ENCODE data around the gene GPD1L.
A peak's percentile ranks its signal among the peaks of the same experiment; 100 is the strongest.
"Not testable (repeated sequence)": the region's sequence is repeated elsewhere in the genome, so short reads cannot be mapped to it uniquely, and the experiment has no call there.

Gene GPD1L

DNA sequence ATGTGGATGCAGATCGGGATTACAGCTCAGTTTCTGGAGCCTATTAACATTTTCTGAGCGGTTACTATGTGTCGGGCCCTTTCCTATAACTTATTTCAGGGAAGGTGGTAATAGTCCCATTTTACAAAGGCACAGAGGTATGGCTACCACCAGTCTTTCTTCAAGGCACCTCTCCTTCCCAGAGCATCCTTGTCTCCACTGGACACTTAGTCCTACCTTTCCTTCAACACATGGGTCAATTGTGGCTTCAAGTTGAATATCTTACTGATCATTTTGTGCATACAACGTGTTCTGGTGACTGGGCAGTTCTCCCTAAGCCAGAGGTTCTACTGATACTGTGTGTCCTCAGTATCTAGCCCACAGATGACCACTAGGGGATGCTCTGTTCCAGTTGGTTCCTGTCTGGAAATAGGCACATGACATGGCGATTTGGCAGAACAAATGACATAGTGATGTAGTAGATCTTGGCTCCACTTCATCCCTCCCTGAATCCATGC is 71.3 kb downstream of the GPD1L start:
- DNase-seq (ENCODE audit: extremely low read depth in 1 of 2, low read depth in 1 of 2), result peak in 1 of 2 donors; percentile 41

DNA sequence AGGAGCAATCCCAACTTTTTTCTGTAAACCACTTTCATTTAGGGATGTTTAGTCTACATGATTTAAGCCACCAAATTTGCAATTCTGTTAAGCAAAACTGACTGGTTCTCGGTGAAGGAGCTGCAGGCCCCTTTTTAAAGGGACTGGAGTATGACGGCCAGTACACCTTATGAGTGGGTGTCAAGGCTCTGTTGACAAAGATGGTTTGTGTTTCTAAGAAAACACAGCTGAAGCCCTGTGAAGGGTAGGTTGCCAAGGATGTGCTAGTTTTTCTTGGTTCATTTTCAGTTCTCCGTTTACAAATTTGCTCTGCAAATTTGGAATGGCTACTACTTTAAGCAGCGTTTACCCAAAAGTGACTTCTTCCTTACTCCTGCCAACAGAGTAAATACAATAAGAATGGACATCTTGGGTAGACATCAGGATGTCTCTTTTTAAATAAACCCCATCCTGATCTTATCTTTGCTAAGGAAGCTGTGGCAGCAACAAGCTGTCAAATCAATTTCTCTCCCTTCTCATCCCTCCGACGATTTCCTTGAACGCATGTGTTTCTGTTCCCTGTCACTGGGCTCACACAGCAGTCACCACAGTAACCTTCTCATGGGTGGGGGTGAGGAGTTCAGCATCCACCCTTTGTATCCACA is 73.8 kb downstream of the GPD1L start:
- no peak for DNase-seq (ENCODE audit: extremely low read depth in 1 of 2, low read depth in 1 of 2)

DNA sequence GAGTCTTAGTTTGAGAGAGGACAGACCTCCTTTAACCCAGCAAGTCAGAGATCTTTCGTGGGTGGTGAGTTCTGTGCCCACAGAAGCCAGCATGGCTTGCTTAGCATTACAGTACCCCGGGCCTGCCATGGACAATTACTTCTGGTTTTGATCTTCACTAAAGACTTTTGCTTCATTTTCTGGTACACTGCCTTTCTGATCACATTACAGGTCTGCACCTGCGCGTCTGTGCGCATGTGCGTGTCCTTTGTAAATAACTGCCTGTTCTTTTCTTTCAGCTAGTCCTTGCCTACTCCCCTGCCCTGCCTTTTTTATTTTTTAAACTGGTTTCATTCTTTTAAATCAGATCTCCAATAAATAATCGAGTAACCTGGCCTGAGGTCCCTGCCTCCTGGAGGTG is 74.9 kb downstream of the GPD1L start:
- no peak for DNase-seq (ENCODE audit: extremely low read depth in 1 of 2, low read depth in 1 of 2)

DNA sequence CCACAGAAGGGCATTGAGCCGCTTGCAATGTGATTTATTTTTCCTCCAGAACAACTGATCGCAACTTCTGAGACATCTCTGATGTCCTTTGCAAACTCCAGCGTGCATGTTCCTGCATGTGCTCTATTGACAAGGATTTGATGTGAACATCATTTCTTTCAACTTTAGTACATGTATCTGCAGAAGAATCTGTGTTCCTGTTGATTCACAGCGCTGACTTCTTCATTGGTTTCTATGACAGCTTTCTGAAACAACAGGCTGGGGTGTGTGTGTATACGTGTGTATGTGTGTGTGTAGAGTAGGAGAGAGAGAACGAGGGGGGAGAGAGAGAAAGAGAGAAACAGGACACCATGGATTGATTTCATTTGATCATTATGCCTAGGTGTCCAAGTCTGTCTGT is 75.4 kb downstream of the GPD1L start:
- DNase-seq (ENCODE audit: extremely low read depth in 1 of 2, low read depth in 1 of 2), result no peak

DNA sequence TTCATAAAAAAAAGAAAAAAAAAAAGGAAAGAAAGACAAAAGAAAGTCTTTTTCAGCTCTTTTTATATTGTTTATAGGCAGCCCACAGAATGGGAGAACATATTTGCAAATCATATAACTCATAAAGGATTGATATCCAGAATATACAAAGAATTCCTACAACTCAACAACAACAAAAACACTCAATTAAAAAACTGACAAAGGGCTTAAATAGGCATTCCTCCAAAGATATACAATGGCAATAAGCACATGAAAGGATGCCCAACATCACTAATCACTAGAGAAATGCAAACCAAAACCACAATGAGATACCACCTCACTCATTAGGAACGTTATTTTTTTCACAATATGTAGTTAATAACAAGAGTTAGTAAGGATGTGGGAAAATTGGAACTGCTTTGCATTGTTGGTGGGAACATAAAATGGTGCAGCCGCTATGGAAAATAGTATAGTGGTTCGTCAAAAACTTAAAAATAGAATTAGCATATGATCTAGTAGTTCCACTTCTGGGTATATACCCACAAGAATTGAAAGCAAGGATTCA is 77.8 kb downstream of the GPD1L start:
- no peak for DNase-seq (ENCODE audit: extremely low read depth in 1 of 2, low read depth in 1 of 2)

DNA sequence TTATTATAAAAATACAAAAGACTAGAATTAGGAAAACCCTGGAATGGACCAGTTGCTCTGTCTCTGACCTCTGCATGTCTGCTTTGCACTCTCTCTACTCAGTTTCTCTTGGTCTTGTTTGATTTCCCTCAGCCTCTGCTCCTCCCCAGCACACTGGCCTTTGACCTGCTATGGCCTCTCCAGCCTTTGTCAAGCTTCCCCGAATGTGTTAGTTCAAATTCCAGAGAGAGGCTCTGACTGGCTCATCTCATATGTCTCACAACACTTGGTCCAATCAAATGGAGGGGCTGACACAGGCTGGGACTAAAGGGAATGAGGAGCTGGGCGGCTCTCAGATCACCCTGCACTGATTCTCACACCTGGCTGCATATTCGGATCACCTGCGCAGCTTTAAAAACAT is 79.7 kb downstream of the GPD1L start:
- no peak for DNase-seq (ENCODE audit: extremely low read depth in 1 of 2, low read depth in 1 of 2)

DNA sequence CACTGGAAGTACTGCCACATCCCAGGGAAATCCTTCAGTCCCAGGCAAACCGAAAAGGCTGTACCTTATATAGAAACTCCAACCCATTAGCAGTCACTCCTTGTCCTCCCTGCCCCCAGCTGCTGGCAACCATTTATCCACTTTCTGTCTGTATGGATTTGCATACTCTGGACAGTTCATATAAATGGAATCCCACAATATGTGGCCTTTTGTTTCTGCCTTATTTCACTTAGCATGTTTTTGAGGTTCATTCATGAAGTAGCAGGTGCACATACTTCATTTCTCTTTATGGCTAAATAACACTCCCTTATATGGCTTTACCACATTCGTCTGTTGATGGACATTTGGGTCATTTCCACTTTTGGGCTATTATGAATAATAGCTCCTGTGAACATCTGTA is 80.5 kb downstream of the GPD1L start:
- DNase-seq (ENCODE audit: extremely low read depth in 1 of 2, low read depth in 1 of 2), result no peak

DNA sequence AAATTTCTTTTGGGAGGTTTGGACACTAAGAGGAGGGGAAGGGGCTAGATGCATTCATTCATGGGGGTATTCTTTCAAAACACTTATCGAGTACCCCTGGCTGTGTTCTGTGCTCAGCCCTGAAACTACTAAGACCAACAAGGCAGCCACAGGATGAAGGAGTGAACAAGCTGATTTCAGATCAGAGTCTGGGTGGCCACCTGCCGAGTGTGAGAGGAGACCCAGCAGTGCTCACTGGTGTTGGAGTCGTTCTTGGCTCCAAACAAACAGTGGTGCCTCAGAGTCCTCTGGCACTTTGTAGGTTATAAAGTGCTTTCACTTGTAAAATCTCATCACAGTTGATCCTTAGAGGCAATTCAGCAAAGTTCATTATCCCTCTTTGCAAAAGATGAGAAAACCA is 83.3 kb downstream of the GPD1L start:
- no peak for DNase-seq (ENCODE audit: extremely low read depth in 1 of 2, low read depth in 1 of 2)

DNA sequence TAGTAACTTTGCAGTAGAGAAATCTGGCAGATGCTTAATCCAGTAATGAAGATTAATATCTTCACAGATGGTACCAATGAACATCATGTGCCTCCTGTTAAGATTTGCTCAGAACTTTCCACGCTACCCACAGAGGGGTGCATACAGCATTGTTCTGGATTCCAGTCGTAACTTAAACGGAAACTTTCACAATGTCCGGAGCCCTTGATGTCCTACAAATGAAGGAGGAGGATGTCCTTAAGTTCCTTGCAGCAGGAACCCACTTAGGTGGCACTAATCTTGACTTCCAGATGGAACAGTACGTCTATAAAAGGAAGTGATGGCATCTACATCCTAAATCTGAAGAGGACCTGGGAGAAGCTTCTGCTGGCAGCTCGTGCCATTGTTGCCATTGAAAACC is 84.1 kb downstream of the GPD1L start:
- not testable (repeated sequence) for DNase-seq (ENCODE audit: extremely low read depth in 1 of 2, low read depth in 1 of 2)

DNA sequence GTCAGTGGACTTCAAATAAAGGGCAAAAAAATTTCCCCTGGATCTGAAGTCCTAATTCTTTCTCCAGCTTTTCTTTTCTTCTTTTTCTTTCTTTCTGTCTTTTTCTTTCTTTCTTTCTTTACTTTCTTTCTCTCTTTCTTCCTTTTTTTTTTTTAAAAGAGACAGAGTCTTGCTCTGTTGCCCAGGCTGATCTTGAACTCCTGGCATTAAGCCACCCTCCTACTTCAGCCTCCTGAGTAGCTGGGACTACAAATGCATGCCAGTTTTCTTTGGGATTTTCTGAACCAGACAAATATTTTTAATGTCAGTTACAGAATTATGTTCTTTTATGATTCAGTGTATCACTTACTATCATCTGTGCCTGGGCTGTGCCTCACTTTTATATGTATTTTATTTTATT is 86.7 kb downstream of the GPD1L start:
- DNase-seq (ENCODE audit: extremely low read depth in 1 of 2, low read depth in 1 of 2), result no peak

DNA sequence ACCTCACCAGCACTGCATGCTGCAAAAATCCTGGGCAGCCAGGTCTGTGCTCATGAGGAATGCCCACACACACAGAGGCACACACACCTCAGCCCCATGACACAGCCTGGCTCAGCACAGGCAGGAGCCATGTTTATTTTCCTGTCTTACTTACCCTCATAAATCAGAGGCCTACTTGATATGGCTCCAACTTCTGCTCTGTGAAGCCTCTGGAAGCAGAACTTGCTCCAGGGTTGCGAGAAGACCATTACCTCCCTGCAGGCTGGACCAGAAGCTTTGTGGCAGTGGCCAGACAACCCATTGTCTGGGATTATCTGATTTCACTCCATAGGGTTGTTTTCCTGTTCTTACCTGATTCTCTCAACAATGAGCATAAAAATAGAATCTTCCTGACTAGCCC is 88.2 kb downstream of the GPD1L start:
- no peak for DNase-seq (ENCODE audit: extremely low read depth in 1 of 2, low read depth in 1 of 2)

DNA sequence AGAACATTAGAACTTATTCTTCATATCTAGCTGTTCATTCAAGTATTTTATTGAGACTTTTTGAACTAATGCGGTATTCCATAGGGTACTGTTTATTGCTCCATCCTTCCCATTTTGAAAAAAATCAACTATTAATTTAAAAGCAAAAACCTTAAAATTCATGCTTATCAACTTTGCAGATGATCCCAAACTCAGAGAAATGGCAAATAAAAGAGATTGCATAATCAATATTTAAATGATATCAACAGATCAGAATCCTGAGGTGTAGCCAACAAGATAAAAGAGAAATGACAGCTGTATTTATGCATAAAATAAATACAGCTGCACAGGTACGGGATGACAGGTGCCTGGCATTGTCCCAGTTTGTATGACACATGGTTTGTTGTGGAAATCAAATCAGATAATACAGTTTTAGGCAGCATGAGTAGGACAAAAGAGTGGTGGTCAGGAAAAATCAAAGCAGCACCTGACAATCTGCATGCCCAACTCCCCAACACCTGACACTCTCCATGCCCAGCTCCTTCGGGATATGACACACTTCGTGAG is 89.6 kb downstream of the GPD1L start:
- DNase-seq (ENCODE audit: extremely low read depth in 1 of 2, low read depth in 1 of 2), result no peak

DNA sequence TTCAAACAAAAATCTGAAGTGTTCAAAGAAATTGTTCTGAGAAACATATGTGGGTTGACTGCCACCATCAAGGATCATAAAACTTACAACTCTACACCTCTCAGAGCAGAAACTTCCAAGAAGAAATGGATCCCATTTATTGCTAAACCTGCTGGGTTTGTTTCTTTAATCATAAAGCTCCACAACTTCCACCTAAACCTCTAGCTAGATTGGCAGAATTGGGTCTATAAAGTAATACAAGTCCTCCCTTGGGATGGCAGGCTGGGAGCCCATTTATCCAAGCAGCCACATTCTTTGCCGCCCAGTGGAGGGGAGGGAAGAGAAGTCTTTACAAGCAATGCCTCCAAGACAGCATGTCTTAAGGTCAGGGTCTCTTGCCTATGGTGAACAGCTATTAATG is 91.6 kb downstream of the GPD1L start:
- DNase-seq (ENCODE audit: extremely low read depth in 1 of 2, low read depth in 1 of 2), result no peak

DNA sequence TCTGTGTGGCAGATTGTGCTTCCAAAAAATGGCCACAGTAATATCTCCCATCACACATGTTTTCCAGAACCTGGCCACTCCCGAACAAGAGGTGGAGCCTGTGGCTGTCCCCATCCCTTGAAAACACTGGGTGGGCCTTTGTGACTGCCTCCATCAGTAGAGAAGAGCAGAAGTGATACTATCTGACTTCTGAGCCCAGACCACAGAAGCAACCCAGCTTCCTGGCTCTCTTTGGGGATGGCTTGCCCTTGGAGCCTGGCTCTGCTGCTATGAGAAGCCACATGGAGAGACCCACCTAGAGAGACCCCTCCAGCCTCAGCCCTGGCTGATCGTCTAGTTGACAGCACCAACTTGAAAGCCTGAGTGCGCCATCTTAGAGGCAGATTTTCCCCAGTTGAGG is 92.3 kb downstream of the GPD1L start:
- DNase-seq (ENCODE audit: extremely low read depth in 1 of 2, low read depth in 1 of 2), result no peak

DNA sequence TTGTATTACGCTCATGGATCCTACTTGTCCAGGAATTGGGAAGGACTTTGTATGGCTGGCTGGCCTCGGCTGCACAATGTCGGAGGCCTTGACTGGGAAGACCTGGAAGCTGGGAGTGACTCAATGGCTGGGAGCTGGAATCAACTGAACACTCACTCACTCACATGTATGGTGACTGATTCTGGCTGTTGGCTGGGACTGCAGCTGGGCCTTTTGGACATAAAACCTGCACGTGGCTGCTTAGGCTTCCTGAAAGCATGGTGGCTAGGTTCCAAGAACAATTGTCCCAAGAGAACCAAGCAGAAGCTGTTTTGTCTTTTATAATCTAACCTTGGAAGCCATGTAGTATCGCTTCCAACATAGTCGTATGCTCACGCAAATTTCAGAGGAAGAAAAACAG is 94.1 kb downstream of the GPD1L start:
- no peak for DNase-seq (ENCODE audit: extremely low read depth in 1 of 2, low read depth in 1 of 2)

DNA sequence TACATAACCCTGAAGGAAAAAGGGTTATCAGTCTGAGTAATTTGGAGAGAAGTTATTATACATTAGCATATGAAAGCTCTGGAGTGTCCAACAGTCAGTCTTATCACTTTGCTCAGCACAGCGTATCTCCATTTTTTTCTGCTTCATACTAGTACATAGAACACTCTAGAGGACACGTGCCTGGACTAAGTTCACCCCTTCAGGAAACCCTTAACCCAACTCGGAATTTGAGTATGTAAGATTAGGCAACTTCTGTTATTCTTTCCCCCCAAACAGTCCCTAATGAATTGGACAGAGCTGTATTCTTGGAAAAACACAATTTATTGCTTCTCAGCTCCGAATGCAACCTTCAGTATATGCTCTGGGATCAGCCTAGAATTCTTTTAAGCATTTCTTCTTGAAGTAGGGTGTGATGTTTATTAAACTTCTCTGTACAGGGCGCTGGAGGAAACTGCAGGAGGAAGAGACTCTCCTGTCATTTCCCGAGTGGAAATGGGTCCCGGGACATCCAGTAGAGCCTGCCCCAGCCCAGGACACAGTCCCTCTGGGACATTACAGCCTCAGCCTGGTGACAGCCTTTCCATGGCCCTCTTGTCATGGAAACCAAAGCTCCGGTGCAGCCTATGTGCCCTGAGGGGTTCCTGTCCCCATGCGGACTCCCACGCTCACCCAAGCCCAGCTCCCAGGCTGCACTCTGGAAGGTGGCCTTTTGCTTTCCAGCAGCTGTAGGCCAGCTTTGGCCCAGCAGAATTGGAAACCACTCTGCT is 94.8 kb downstream of the GPD1L start:
- no peak for DNase-seq (ENCODE audit: extremely low read depth in 1 of 2, low read depth in 1 of 2)

DNA sequence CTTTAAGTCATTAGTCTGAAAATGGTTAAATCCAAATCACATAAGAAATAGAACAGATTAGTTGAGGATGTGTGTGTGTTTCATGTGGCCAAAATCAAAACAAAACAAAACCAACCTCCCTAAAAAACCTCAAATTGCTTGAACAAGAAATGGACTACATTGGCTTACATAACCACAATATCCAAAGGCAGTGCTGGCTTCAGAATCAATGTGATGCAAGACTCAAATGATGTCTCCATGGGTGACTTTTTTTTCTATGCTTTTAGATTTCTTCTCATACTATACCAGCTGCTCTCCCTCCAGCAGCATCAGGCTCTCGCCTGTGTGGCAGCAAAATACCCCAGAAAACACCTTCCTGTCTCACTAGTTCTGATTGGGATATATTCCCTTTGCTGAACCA is 96.1 kb downstream of the GPD1L start:
- DNase-seq (ENCODE audit: extremely low read depth in 1 of 2, low read depth in 1 of 2), result no peak

DNA sequence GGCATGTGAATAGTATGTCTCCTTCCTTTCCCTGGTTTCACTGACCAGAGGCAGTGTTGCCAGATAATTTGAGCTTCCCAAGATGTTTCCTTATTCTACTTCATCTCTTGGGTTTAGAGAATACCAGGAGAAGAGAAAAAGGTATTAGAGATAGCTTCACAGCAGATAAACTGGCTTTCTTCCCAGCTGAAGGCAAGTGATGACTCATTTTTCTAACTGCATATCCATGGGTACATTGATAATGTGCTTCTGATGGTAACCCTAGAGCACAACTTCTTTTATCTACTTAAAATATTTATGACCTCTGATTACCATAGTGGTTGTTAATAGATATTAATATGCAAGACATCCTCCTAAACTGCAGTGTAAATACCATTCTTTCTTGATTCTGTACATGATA is 97.4 kb downstream of the GPD1L start:
- no peak for DNase-seq (ENCODE audit: extremely low read depth in 1 of 2, low read depth in 1 of 2)

DNA sequence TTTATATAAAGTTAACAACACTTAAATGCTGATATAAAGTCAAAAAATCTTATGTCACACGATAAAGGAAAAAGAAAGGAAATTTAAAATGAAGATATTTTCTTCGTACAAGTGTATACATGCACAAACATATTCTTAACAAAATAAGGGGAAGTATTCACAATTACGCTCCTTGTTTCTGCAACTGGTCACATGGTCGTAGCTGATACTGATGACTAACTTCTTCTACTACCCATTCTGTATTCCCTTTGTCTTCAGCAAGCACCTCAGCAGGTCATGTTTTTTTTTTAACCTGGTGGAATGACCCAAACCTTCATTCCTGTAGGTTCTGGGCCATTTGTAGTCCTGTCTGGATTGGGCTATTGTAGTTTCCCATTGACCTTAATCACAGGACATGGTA is 102.0 kb downstream of the GPD1L start:
- no peak for DNase-seq (ENCODE audit: extremely low read depth in 1 of 2, low read depth in 1 of 2)

DNA sequence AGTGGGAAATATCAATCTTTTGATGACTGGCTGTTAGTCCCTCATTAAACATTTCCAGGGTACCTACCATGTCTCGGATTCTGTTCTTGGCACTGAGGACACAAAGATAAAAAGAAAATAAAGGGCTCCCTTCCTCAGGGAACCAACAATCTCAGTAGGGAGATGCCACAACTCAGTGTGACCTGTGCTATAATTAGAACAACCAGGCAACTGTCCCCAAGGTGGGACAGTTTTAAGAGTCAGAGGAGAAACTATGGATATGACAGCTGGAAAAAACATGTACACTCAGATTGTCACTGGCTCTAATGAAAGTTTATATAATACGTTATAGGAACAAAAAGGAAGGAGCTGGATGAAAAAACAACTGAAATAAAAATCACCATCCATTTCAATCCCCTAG is 108.8 kb downstream of the GPD1L start:
- no peak for DNase-seq (ENCODE audit: extremely low read depth in 1 of 2, low read depth in 1 of 2)

DNA sequence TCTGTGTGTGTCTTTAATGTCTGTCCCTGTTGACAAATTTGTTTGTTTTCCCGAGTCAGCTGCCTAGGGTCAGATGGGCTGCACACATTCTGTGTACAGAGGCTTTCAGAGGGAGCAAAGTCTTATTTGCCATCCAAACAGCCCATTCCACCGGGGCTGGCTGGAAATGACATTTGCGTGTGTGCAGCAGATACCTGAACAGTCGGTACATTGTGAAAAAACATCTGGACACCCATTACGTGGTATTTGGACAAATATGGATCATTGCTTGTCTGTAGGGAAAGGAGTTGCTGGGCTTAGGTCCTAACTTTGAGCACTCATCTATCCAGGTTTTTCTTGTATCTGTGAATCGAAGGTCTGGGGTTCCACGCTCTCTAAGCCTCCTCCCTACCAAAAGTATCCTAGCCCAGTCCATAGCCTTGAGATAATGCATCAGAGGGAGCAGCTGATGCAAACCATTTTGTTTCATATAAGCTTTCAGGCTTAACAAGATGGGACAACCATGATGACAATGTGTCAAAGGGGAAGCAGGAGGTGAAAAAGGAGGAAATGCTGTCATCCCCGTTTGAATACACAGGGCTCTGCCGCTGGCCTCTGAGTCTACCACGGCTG is 109.9 kb downstream of the GPD1L start:
- DNase-seq (ENCODE audit: extremely low read depth in 1 of 2, low read depth in 1 of 2), result no peak

DNA sequence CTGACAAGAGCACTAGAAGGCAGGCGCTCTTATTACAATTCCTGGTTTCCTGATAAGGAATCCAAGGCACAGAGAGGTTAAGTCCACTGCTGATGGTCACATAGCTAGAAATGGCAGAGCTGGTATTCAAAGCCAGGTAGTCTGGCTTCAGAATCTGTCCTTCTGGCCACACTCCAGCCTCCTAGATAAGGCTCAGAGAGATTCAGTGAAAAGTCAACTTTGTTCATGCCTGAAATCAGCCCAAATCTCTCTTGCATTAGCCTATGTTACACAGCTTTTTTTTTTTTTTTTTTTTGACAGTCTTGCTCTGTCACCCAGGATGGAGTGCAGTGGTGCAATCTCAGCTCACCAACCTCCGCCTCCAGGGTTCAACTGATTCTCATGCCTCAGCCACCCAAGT is 110.9 kb downstream of the GPD1L start:
- DNase-seq (ENCODE audit: extremely low read depth in 1 of 2, low read depth in 1 of 2), result no peak
